Trophoblast cell (in vitro differentiated cells and primary cell): ENCODE results near the gene ZC3H8.

Experiments used
- DNase-seq, 2 donors: peaks; one replicate each; pipeline ENCODE4 v3.0.0-alpha.2; 2016
- H2AFZ ChIP-seq: 2 replicates; pipeline ENCODE4 v1.6.1; 2013; ENCODE audit warnings: low read length, moderate library complexity, mild to moderate bottlenecking; ENCODE audit not compliant: insufficient read depth, poor library complexity
- H2AK5ac ChIP-seq: 2 replicates; pipeline ENCODE4 v1.6.1; 2013; ENCODE audit warnings: mild to moderate bottlenecking, low read length
- H2BK120ac ChIP-seq: 2 replicates; pipeline ENCODE4 v1.6.1; 2013; ENCODE audit warnings: low read length, mild to moderate bottlenecking, moderate library complexity; ENCODE audit not compliant: insufficient read depth, poor library complexity
- H2BK12ac ChIP-seq: 2 replicates; pipeline ENCODE4 v1.6.1; 2013; ENCODE audit warnings: mild to moderate bottlenecking, low read length, moderate library complexity
- H2BK5ac ChIP-seq: 2 replicates; pipeline ENCODE4 v1.6.1; 2013; ENCODE audit warnings: low read length, low read depth, moderate library complexity, mild to moderate bottlenecking; ENCODE audit not compliant: poor library complexity
- H3K14ac ChIP-seq: 2 replicates; pipeline ENCODE4 v1.6.1; 2013; ENCODE audit warnings: mild to moderate bottlenecking, low read length
- H3K18ac ChIP-seq: 2 replicates; pipeline ENCODE4 v1.6.1; 2013; ENCODE audit warnings: mild to moderate bottlenecking, low read length
- H3K23ac ChIP-seq: 2 replicates; pipeline ENCODE4 v1.6.1; 2013; ENCODE audit warnings: low read length
- H3K27ac ChIP-seq: 2 replicates; pipeline ENCODE4 v1.5.1; 2013; ENCODE audit warnings: low read depth, mild to moderate bottlenecking, inconsistent platforms, low read length, moderate library complexity
- H3K27me3 ChIP-seq: 2 replicates; pipeline ENCODE4 v1.6.1; 2013; ENCODE audit warnings: inconsistent platforms, mild to moderate bottlenecking, low read length, moderate library complexity; ENCODE audit not compliant: insufficient read depth
- H3K36me3 ChIP-seq, 2 experiments: 1 replicate in 1 of 2; 2 replicates in 1 of 2; pipeline ENCODE4 v1.6.1; 2013; ENCODE audit warnings: low read length in 2 of 2, mild to moderate bottlenecking in 2 of 2, moderate library complexity in 1 of 2; ENCODE audit not compliant: insufficient read depth in 2 of 2, control insufficient read depth in 1 of 2
- H3K4ac ChIP-seq: 2 replicates; pipeline ENCODE4 v1.6.1; 2013; ENCODE audit warnings: low read depth, mild to moderate bottlenecking, low read length, moderate library complexity
- H3K4me1 ChIP-seq, 2 experiments: 1 replicate in 1 of 2; 2 replicates in 1 of 2; pipeline ENCODE4 v1.6.1; 2013; ENCODE audit warnings: low read length in 2 of 2, mild to moderate bottlenecking in 2 of 2, moderate library complexity in 1 of 2; ENCODE audit not compliant: insufficient read depth in 2 of 2, control insufficient read depth in 1 of 2
- H3K4me2 ChIP-seq: 2 replicates; pipeline ENCODE4 v1.6.1; 2013; ENCODE audit warnings: inconsistent platforms, mild to moderate bottlenecking, low read length, moderate library complexity
- H3K4me3 ChIP-seq: 2 replicates; pipeline ENCODE4 v1.5.1; 2013; ENCODE audit warnings: mild to moderate bottlenecking, low read depth, low read length, inconsistent platforms
- H3K79me1 ChIP-seq: one replicate; pipeline ENCODE4 v1.6.1; 2013; ENCODE audit warnings: low read length
- H3K79me2 ChIP-seq: 2 replicates; pipeline ENCODE4 v1.6.1; 2013; ENCODE audit warnings: low read length, mild to moderate bottlenecking; ENCODE audit not compliant: control insufficient read depth, insufficient read depth, poor library complexity
- H3K9ac ChIP-seq: 2 replicates; pipeline ENCODE4 v1.6.1; 2013; ENCODE audit warnings: mild to moderate bottlenecking, low read length
- H3K9me3 ChIP-seq: 2 replicates; pipeline ENCODE4 v1.6.1; 2013; ENCODE audit warnings: low read depth, mild to moderate bottlenecking, control low read depth, inconsistent platforms, low read length; ENCODE audit not compliant: insufficient read depth
- H4K12ac ChIP-seq: 2 replicates; pipeline ENCODE4 v1.6.1; 2013; ENCODE audit warnings: low read depth, mild to moderate bottlenecking, low read length, moderate library complexity
- H4K8ac ChIP-seq: 2 replicates; pipeline ENCODE4 v1.6.1; 2013; ENCODE audit warnings: low read depth, mild to moderate bottlenecking, low read length, moderate library complexity
- H4K91ac ChIP-seq: one replicate; pipeline ENCODE4 v1.6.1; 2013; ENCODE audit warnings: low read depth, mild to moderate bottlenecking, low read length, moderate library complexity
- WGBS: extraction: QIAGEN DNeasy Blood & Tissue Kit; methylation state at CpG from one replicate; pipeline ENCODE4 v1.1.7; 2013; ENCODE audit warnings: missing lambda C conversion rate; ENCODE audit not compliant: insufficient read length, insufficient coverage; ENCODE audit errors: extremely low coverage; 5-methylcytosine and 5-hydroxymethylcytosine counted together

ZC3H8 gene

DNA sequence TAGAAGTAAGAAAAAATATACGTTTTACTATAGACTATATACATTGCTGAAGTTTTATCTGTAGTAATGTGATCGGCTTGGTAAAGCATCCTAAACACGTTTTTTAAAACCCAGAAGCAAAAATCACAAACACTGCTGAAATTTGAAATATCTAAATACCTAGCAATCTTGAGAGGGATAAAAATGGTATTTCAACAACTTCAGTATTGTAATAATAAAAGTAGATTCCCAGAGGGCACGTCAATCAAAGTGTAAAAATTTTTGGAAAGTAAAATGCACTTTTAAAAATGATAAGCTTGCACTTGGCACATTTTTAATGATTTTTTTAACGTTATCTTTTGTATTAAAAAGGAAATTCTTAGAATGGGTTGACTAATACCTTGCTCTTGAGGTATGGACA lies 22.1 kb upstream of the ZC3H8 start:
- no peaks in the 10 kb centered on the region for H3K27me3 ChIP-seq
- no peak overlapping the region for H3K9ac ChIP-seq
- H2BK12ac ChIP-seq, result no peak overlapping the region
- peaks cover 4% of the 10 kb centered on the region for H3K79me2 ChIP-seq
- H4K91ac ChIP-seq, result no peak overlapping the region
- no peak overlapping the region for H2AFZ ChIP-seq
- WGBS, result no CpG with 5 or more reads among the region's 5 CpGs
- DNase-seq, result peak; percentile 21 to 80
- H2BK120ac ChIP-seq, result no peak overlapping the region
- H3K9me3 ChIP-seq, result no peaks in the 10 kb centered on the region
- H3K18ac ChIP-seq, result no peak overlapping the region
- H2AK5ac ChIP-seq, result no peak overlapping the region
- H3K4ac ChIP-seq, result no peak overlapping the region
- no peaks in the 10 kb centered on the region for H3K4me1 ChIP-seq
- H2BK5ac ChIP-seq, result no peak overlapping the region
- no peak overlapping the region for H4K8ac ChIP-seq
- no peak overlapping the region for H3K23ac ChIP-seq
- no peak overlapping the region for H3K4me3 ChIP-seq
- H3K14ac ChIP-seq, result no peak overlapping the region
- H3K27ac ChIP-seq, result no peak overlapping the region
- H3K36me3 ChIP-seq, result no peaks in the 10 kb centered on the region
- no peak overlapping the region for H4K12ac ChIP-seq
- H3K79me1 ChIP-seq, result peaks cover 8% of the 10 kb centered on the region
- no peak overlapping the region for H3K4me2 ChIP-seq

DNA sequence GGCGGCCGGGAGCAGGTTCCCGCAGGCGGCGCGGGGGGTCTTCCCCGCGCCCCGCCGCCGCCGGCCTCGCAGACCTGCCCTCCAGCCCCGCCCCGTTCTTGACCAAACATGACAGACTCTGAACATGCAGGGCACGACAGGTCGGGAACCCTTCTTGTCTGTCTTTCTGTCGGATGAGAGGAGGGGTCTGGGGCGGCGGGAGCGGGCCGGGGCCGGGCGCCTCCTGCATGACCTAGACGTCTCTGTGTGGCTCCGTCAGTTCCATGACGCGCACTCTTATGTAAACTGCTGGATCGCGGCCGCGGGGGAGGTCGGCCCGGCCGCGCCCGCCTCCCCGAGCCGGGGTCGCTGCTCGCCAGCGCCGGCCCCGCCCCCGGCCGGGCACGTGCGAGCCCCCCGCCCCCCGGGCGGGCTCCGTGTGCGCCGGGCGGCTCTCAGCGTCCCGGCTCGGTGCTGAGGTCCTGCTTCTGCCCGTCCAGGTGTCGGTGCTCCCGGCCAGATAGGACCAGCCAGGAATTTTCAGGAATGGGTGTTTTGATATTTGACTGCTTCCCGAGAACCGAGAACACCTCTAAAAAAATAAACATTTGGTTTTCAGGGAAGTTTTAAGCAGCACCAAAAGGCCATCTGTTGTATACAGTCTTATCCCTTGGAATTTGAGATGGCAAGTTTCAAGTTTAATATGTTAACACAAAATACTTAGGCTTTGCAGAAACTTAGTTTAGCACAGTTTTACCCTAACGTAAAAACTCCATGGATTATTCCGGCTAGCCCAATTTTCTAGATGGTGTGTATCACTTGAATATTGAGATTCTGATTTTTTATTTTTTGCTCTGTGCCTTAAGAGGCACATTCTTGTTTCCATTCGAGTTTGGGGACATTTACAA lies 21.3 kb upstream of the ZC3H8 start:
- peaks cover 4% of the 10 kb centered on the region for H3K79me2 ChIP-seq
- peak overlapping the region; percentile 99 for H2BK5ac ChIP-seq
- no peaks in the 10 kb centered on the region for H3K27me3 ChIP-seq
- H3K4me3 ChIP-seq, result peak overlapping the region; percentile 94
- H4K12ac ChIP-seq, result peak overlapping the region; percentile 99
- peak overlapping the region; percentile 100 for H4K8ac ChIP-seq
- peak overlapping the region; percentile 99 for H2BK120ac ChIP-seq
- H3K4ac ChIP-seq, result peak overlapping the region; percentile 98
- H3K4me1 ChIP-seq, result no peaks in the 10 kb centered on the region
- H3K4me2 ChIP-seq, result peak overlapping the region; percentile 51
- peak overlapping the region; percentile 99 for H3K18ac ChIP-seq
- H3K14ac ChIP-seq, result peak overlapping the region; percentile 100
- H4K91ac ChIP-seq, result peak overlapping the region; percentile 100
- no CpG with 5 or more reads among the region's 66 CpGs for WGBS
- H3K9me3 ChIP-seq, result no peaks in the 10 kb centered on the region
- peaks cover 8% of the 10 kb centered on the region for H3K79me1 ChIP-seq
- H3K27ac ChIP-seq, result peak overlapping the region; percentile 100
- no peak overlapping the region for H3K23ac ChIP-seq
- peak overlapping the region; percentile 85 for H2AK5ac ChIP-seq
- H3K9ac ChIP-seq, result peak overlapping the region; percentile 100
- peak; percentile 77 to 80 for DNase-seq
- H2BK12ac ChIP-seq, result no peak overlapping the region
- peak overlapping the region; percentile 99 for H2AFZ ChIP-seq
- no peaks in the 10 kb centered on the region for H3K36me3 ChIP-seq

DNA sequence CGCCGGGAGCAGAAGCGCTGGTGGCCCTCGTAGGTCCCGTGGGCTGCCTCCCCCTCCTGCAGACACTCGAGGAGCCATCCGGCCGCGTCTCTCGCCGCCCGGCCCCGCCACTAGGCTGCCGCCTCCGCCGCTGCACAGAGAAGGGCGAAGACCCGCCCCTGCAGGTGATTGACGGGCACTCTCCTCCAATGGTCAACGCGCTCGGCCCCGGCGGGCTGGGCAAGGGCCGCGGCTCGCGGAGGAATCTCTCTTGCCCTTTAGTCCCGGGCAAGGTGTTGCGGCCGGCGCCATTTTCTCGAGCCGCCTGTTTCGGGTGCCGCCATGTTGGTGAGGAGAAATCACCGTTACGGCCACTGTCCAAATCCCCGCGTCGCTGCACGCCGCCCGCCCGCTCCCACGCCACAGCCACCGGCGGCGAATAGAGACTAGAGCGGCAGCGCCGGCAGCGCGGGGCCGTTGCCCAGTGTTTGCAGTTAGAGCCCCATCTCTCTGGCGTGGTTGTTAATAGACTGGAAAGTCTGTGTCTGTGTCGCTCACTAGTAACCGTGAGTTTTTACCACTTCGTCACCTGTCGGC lies 20.6 kb upstream of the ZC3H8 start, which contains the start of gene ZC3H6:
Gene ZC3H6 (plus strand): TSS at position 287 of the 576 bp plus-strand sequence. CDS start 398 bp downstream, outside the sequence.
- Histone ChIP-seq H3K4me1 (no peaks in the 10 kb centered on the region), H3K23ac (no peak within 1 kb of the TSS), H3K9ac (peak within 1 kb of the TSS; percentile 100), H2BK5ac (peak within 1 kb of the TSS; percentile 99), H4K12ac (peak within 1 kb of the TSS; percentile 99), H3K27ac (peak within 1 kb of the TSS; percentile 100), H2BK120ac (peak within 1 kb of the TSS; percentile 99), H3K79me2 (peaks cover 4% of the 10 kb centered on the region), H3K18ac (peak within 1 kb of the TSS; percentile 99), H4K91ac (peak within 1 kb of the TSS; percentile 100), H2AFZ (peak within 1 kb of the TSS; percentile 99), H3K27me3 (no peaks in the 10 kb centered on the region), H3K14ac (peak within 1 kb of the TSS; percentile 100), H4K8ac (peak within 1 kb of the TSS; percentile 100), H3K4me3 (peak within 1 kb of the TSS; percentile 94), H2AK5ac (peak within 1 kb of the TSS; percentile 85), H3K9me3 (no peaks in the 10 kb centered on the region), H3K4ac (peak within 1 kb of the TSS; percentile 98), H3K36me3 (no peaks in the 10 kb centered on the region), H3K4me2 (peak within 1 kb of the TSS; percentile 89), H2BK12ac (no peak within 1 kb of the TSS), H3K79me1 (peaks cover 8% of the 10 kb centered on the region)
- no CpG with 5 or more reads among the region's 60 CpGs for WGBS
- DNase-seq, result peak; percentile 97 to 100

DNA sequence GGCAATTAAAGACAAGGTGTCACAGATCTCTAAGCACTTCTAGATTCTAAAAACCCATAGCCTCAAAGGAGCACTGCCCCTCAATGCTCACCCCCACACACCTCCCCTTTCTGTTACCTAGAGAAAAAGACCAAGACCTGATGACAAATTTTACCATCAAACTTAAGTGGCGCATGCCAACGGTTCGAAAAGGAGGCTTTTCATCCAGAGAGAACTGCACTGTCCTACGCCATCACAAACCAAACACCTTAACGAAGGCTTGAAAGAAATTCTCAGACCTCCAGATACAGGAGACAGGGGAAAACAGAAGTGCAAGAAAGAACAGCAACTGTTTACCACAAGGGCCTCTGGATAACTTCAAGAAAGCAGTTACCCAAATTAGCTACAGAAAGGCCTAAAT lies 18.5 kb upstream of the ZC3H8 start:
- peaks cover 4% of the 10 kb centered on the region for H3K79me2 ChIP-seq
- H3K18ac ChIP-seq, result no peak overlapping the region
- no peak overlapping the region for H2AK5ac ChIP-seq
- H3K36me3 ChIP-seq, result no peaks in the 10 kb centered on the region
- H4K8ac ChIP-seq, result no peak overlapping the region
- H3K23ac ChIP-seq, result no peak overlapping the region
- H3K9me3 ChIP-seq, result no peaks in the 10 kb centered on the region
- no peak overlapping the region for H2AFZ ChIP-seq
- no peak overlapping the region for H3K4me2 ChIP-seq
- H3K4me1 ChIP-seq, result no peaks in the 10 kb centered on the region
- no peak overlapping the region for H3K4ac ChIP-seq
- H3K79me1 ChIP-seq, result peaks cover 8% of the 10 kb centered on the region
- H3K27me3 ChIP-seq, result no peaks in the 10 kb centered on the region
- DNase-seq, result no peak
- no peak overlapping the region for H2BK12ac ChIP-seq
- no peak overlapping the region for H3K4me3 ChIP-seq
- no peak overlapping the region for H3K9ac ChIP-seq
- no CpG with 5 or more reads among the region's 5 CpGs for WGBS
- no peak overlapping the region for H2BK5ac ChIP-seq
- H4K12ac ChIP-seq, result no peak overlapping the region
- no peak overlapping the region for H4K91ac ChIP-seq
- no peak overlapping the region for H3K27ac ChIP-seq
- H3K14ac ChIP-seq, result no peak overlapping the region
- no peak overlapping the region for H2BK120ac ChIP-seq
